ENCODE measurements around the gene MVP. TPM values are rescaled to one million over a fixed set of nuclear protein-coding genes. Genes with fewer than 3 reads are reported as not detected.
A peak's percentile ranks its signal among the peaks of the same experiment; 100 is the strongest.

MVP gene
- total RNA-seq, 1 donor from 2014 or later = 177 TPM

DNA sequence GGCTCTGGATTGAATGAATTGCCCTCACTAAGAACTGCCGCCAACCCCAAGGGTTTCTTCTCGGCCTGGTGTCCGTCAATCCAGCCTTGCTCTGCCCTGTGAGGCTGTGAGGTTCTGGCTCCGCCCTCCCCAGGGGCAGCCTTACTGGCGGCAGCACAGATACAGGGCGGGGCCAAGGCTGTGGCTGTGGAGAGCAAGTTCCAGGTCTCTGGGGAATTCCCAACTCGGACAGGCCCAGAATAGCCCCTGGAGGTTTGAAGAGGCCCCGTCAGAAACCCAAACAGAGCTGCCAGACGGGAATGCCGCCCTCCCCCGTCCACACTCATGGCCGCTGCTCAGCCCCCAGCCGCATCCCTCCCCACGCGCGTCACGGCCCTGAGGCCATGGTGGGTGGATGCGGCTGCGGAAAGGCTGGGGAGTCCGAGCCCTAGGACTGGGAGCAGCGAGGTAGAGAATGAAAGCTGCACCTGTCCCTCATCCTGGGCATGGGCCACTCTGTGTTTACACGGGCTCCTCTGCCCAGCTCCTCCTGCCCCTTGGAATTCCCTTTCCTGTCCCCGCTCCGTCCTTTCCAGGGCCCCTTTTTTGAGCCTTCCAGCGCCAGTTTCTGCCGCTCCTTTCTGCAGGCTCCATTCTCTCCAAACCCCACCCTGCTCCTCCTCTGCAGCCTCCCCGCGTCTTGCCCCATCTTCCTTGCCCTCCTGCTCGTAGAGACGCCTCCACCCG is 8.9 kb upstream of the MVP start:
- H3K4me1 Mint-ChIP-seq = peaks cover 57% of the 10 kb centered on the region
- no peaks in the 10 kb centered on the region for H3K27me3 Mint-ChIP-seq
- H3K9me3 Mint-ChIP-seq = no peaks in the 10 kb centered on the region
- DNase-seq (peak; percentile 50), ATAC-seq (ENCODE audit: low read depth) (peak; percentile 22)
- TF ChIP-seq CTCF (IDR thresholded peaks at IDR 0.05) = no peak
- ChIA-PET POLR2A (interaction anchor here (1.2 to 1.4 kb wide), 3 partner anchors 10 to 162 kb away, joined by 4 to 7 read pairs (median 5); partner anchors contain the start of gene TAOK2), CTCF (no interaction called here)
- H3K36me3 Mint-ChIP-seq (ENCODE audit: low read depth) = peaks cover 26% of the 10 kb centered on the region
- peak overlapping the region; percentile 80 for H3K4me3 Mint-ChIP-seq
- intact Hi-C loops (cut with micrococcal nuclease) = loop anchor here (2.0 kb wide), 1 partner anchor 209 kb away; no protein-coding TSS in a partner anchor
- peak overlapping the region; percentile 53 for H3K27ac Mint-ChIP-seq

DNA sequence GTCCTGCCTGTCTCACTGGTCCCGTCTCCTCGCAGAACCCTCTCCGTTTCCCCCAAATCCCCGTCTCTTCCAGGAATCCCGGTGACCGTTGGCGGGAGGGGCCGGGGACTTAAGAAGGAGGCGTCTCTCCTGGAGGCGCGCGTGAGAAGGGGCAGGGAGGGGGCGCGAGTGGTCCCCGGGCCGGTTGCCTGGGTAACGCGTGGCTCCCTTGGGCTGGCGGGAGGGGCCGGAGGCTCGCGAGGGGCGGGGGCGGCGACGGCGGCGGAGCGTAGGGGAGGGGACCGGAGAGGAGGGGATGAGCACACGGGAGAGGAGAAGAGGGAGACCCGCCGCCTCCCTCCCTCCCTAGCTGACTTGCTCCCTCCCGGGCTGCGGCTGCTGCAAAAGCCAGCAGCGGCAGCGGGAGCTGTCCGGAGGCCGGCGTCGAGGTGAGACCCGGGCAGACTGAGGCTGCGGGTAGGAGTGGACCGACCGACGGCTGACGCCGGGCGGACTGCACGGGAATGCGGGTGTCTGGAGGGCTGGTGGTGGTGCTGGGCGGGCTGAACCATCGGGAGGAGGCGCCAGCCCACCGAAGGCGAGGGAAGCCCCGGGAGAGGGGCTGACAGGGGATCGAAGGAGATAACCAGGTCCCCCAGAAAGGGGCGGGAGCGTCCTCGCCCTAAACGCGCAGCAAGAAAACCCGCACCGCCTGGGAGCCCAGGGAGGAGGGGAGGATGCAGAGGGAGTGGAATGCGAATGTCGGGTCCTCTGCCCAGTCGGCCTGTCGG is 8.2 kb upstream of the MVP start, which contains the start of gene PRRT2:
Gene PRRT2, plus strand, starts transcription at position 298 of the 770 bp plus-strand sequence. CDS start 862 bp downstream, outside the sequence.
- intact Hi-C loops (cut with micrococcal nuclease) = loop anchor here (2.0 kb wide), 1 partner anchor 209 kb away; no protein-coding TSS in a partner anchor
- POLR2A ChIA-PET = interaction anchor here (0.5 to 1.4 kb wide), 5 partner anchors 9 to 168 kb away, joined by 4 to 7 read pairs (median 5); partner anchors contain the start of gene TAOK2
- Mint-ChIP-seq H3K27me3 (no peaks in the 10 kb centered on the region), H3K4me1 (peaks cover 64% of the 10 kb centered on the region), H3K9me3 (no peaks in the 10 kb centered on the region), H3K27ac (peak within 1 kb of the TSS; percentile 53), H3K36me3 (ENCODE audit: low read depth) (peaks cover 29% of the 10 kb centered on the region), H3K4me3 (peak within 1 kb of the TSS; percentile 80)
- CTCF ChIA-PET = no interaction called here
- DNase-seq (peak; percentile 41), ATAC-seq (ENCODE audit: low read depth) (no peak)
- TF ChIP-seq CTCF (IDR thresholded peaks at IDR 0.05) = no peak

DNA sequence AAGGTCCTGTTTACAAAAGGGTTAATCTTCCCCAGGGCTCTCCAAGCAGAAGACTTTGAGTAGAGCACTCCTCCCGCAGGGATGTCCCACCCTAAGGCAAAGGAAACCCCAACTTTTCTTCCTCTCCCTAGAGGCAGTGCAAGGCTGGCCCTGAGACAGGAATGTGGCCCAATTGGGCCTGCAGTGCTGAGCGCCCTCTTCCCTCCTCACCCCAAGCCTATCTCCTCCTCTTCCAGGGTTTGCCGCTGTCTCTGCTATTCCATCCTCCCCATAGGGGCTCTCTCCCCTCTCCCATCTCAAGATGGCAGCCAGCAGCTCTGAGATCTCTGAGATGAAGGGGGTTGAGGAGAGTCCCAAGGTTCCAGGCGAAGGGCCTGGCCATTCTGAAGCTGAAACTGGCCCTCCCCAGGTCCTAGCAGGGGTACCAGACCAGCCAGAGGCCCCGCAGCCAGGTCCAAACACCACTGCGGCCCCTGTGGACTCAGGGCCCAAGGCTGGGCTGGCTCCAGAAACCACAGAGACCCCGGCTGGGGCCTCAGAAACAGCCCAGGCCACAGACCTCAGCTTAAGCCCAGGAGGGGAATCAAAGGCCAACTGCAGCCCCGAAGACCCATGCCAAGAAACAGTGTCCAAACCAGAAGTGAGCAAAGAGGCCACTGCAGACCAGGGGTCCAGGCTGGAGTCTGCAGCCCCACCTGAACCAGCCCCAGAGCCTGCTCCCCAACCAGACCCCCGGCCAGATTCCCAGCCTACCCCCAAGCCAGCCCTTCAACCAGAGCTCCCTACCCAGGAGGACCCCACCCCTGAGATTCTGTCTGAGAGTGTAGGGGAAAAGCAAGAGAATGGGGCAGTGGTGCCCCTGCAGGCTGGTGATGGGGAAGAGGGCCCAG is 7.3 kb upstream of the MVP start:
- Mint-ChIP-seq H3K36me3 (ENCODE audit: low read depth) (peaks cover 28% of the 10 kb centered on the region), H3K27ac (no peak overlapping the region), H3K4me3 (no peak overlapping the region), H3K27me3 (no peaks in the 10 kb centered on the region), H3K9me3 (no peaks in the 10 kb centered on the region), H3K4me1 (peaks cover 66% of the 10 kb centered on the region)
- ChIA-PET POLR2A (interaction anchor here (0.5 to 1.4 kb wide), 5 partner anchors 91 to 169 kb away, joined by 3 to 7 read pairs (median 5); partner anchors contain the start of genes KCTD13 and TAOK2), CTCF (no interaction called here)
- TF ChIP-seq CTCF (IDR thresholded peaks at IDR 0.05) = no peak
- intact Hi-C loops (cut with micrococcal nuclease) = no loop called here
- DNase-seq (no peak), ATAC-seq (ENCODE audit: low read depth) (no peak)

- H3K9me3 Mint-ChIP-seq = no peaks in the 10 kb centered on the region
- ATAC-seq (ENCODE audit: low read depth) (no peak), DNase-seq (no peak)
- peaks cover 66% of the 10 kb centered on the region for H3K4me1 Mint-ChIP-seq
- no peak overlapping the region for H3K4me3 Mint-ChIP-seq
- no peaks in the 10 kb centered on the region for H3K27me3 Mint-ChIP-seq
- intact Hi-C loops (cut with micrococcal nuclease) = no loop called here
- TF ChIP-seq CTCF (IDR thresholded peaks at IDR 0.05) = no peak
- POLR2A ChIA-PET = interaction anchor here (0.7 to 1.2 kb wide), 2 partner anchors 112 to 161 kb away, joined by 3 to 4 read pairs; partner anchors contain the start of gene KCTD13
- CTCF ChIA-PET = no interaction called here
- H3K36me3 Mint-ChIP-seq (ENCODE audit: low read depth) = peaks cover 29% of the 10 kb centered on the region
- no peak overlapping the region for H3K27ac Mint-ChIP-seq
Measured at GRCh38 chr16:29813644-29814562, 6.4 kb upstream of the MVP start.
